ENCODE results near the gene DAAM2. TPM values are rescaled to one million over a fixed set of nuclear protein-coding genes. Genes with fewer than 3 reads are reported as not detected.

Gene DAAM2
- total RNA-seq, 4 donors from 2014 or later, result 3.7 to 55.9 (median 11.9) TPM

DNA sequence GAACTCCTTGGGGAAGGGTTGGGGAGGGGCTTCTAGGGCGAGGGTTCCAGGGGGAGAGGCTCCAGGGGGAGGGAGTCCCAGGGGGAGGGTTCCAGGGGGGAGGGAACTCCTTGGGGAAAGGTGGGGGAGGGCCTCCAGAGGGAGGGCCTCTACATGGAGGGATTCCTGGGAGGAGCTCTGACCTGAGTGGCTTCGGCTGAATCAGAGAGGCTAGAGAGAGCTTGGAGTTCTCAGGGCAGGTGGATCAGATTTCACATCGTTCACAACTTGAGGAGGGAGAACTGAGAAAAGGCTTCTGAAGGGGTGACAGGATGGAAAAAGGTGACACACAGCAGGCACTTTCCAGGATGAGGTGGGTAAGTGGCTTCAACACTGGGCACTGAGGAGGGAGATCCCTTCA lies 49.1 kb downstream of the DAAM2 start:
- Histone ChIP-seq H3K9me3 (no peaks in the 10 kb centered on the region), H3K4me1 (peaks cover 0 to 50% (median 0%) of the 10 kb centered on the region in 3 donors), H3K36me3 (no peaks in the 10 kb centered on the region), H3K4me3 (no peak overlapping the region), H3K27ac (peak overlapping the region in 2 of 4 donors; percentile 10 to 50), H3K27me3 (no peaks in the 10 kb centered on the region)
- intact Hi-C loops (cut with DNase I), result no loop called here
- WGBS, 2 donors, result 15 to 20% methylated on average over 2 of the region's 3 CpGs
- no peak for DNase-seq
- TF ChIP-seq POLR2A (IDR thresholded peaks at IDR 0.05), result no peak
- TF ChIP-seq, protein P1, sequence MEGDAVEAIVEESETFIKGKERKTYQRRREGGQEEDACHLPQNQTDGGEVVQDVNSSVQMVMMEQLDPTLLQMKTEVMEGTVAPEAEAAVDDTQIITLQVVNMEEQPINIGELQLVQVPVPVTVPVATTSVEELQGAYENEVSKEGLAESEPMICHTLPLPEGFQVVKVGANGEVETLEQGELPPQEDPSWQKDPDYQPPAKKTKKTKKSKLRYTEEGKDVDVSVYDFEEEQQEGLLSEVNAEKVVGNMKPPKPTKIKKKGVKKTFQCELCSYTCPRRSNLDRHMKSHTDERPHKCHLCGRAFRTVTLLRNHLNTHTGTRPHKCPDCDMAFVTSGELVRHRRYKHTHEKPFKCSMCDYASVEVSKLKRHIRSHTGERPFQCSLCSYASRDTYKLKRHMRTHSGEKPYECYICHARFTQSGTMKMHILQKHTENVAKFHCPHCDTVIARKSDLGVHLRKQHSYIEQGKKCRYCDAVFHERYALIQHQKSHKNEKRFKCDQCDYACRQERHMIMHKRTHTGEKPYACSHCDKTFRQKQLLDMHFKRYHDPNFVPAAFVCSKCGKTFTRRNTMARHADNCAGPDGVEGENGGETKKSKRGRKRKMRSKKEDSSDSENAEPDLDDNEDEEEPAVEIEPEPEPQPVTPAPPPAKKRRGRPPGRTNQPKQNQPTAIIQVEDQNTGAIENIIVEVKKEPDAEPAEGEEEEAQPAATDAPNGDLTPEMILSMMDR (IDR thresholded peaks at IDR 0.05), result no peak

GRCh38 chr6:39841923-39842322 lies 49.7 kb downstream of the DAAM2 start:
- H3K9me3 ChIP-seq, result no peaks in the 10 kb centered on the region
- intact Hi-C loops (cut with DNase I), result no loop called here
- no peaks in the 10 kb centered on the region for H3K36me3 ChIP-seq
- TF ChIP-seq, protein P1 (IDR thresholded peaks at IDR 0.05), result no peak
- TF ChIP-seq POLR2A (IDR thresholded peaks at IDR 0.05), result no peak
- DNase-seq, result no peak
- H3K27ac ChIP-seq, result no peak overlapping the region
- WGBS, 2 donors, result 81 to 95% methylated on average over 3 to 4 of the region's 4 CpGs
- H3K27me3 ChIP-seq, result no peaks in the 10 kb centered on the region
- H3K4me1 ChIP-seq, result peaks cover 0 to 50% (median under 1%) of the 10 kb centered on the region in 3 donors
- no peak overlapping the region for H3K4me3 ChIP-seq

GRCh38 chr6:39843305-39844020 lies 51.3 kb downstream of the DAAM2 start:
- Histone ChIP-seq H3K9me3 (no peaks in the 10 kb centered on the region), H3K27ac (peak overlapping the region in 3 of 4 donors; percentile 35 to 57 (median 52))

GRCh38 chr6:39844866-39845265 lies 52.7 kb downstream of the DAAM2 start:
- Histone ChIP-seq H3K36me3 (no peaks in the 10 kb centered on the region), H3K27me3 (no peaks in the 10 kb centered on the region), H3K27ac (peak overlapping the region in 2 of 4 donors; percentile 32 to 57), H3K4me3 (no peak overlapping the region), H3K9me3 (no peaks in the 10 kb centered on the region), H3K4me1 (peaks cover 0 to 60% (median 4%) of the 10 kb centered on the region in 3 donors)
- intact Hi-C loops (cut with DNase I), result no loop called here
- no peak for TF ChIP-seq POLR2A (IDR thresholded peaks at IDR 0.05)
- TF ChIP-seq, protein P1 (IDR thresholded peaks at IDR 0.05), result no peak
- DNase-seq, result no peak
- WGBS, 2 donors, result 80 to 100% methylated on average over 1 of the region's 1 CpG

More at GRCh38 chr6:39843305-39844020, 51.3 kb downstream of the DAAM2 start:
- TF ChIP-seq POLR2A (IDR thresholded peaks at IDR 0.05), result no peak
- TF ChIP-seq, protein P1 (IDR thresholded peaks at IDR 0.05), result no peak
- no peaks in the 10 kb centered on the region for H3K36me3 ChIP-seq
- intact Hi-C loops (cut with DNase I), result no loop called here
- no peak overlapping the region for H3K4me3 ChIP-seq
- peaks cover 0 to 62% (median 2%) of the 10 kb centered on the region in 3 donors for H3K4me1 ChIP-seq
- 74 to 81% methylated on average over 12 of the region's 12 CpGs for WGBS, 2 donors
- H3K27me3 ChIP-seq, result no peaks in the 10 kb centered on the region
- no peak for DNase-seq

- H3K9me3 ChIP-seq, result no peaks in the 10 kb centered on the region
- TF ChIP-seq POLR2A (IDR thresholded peaks at IDR 0.05), result no peak
- TF ChIP-seq, protein P1 (IDR thresholded peaks at IDR 0.05), result no peak
- intact Hi-C loops (cut with DNase I), result no loop called here
- DNase-seq, result no peak
- H3K27ac ChIP-seq, result peak overlapping the region in 3 of 4 donors; percentile 38 to 48 (median 44)
- no peak overlapping the region for H3K4me3 ChIP-seq
- H3K4me1 ChIP-seq, result peaks cover 0 to 79% (median 5%) of the 10 kb centered on the region in 3 donors
- H3K36me3 ChIP-seq, result no peaks in the 10 kb centered on the region
- WGBS, 2 donors, result 56 to 69% methylated on average over 8 to 9 of the region's 10 CpGs
- no peaks in the 10 kb centered on the region for H3K27me3 ChIP-seq
Observed at GRCh38 chr6:39847221-39847620, 55.0 kb downstream of the DAAM2 start.

Data from esophagus squamous epithelium (tissue), 5 donors.